ENCODE data around the gene CNTNAP2.

The CNTNAP2 gene

GRCh38 chr7:147022056-147022455 lies 905.5 kb downstream of the CNTNAP2 start:
- DNase-seq (ENCODE audit: low spot score): no peak

DNA sequence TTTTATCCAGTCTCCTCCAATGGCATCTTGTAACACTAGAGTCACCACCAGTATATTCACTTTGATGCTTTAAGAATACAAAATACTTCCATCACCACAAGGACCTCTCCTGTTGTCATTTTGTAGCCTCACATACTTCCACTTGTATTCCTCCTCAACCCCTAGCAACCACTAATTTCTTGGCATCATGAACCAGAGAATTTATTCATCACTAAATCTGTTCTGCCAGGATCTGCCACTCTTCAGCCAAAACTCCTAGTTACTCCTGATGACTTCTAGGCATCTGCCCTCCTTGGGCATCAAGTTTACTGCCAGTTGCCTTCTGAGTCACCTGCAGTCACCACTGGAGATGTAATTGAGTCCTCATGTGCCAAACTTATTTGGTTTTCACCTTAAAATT lies 906.8 kb downstream of the CNTNAP2 start:
- DNase-seq (ENCODE audit: low spot score): peak; percentile 9

DNA sequence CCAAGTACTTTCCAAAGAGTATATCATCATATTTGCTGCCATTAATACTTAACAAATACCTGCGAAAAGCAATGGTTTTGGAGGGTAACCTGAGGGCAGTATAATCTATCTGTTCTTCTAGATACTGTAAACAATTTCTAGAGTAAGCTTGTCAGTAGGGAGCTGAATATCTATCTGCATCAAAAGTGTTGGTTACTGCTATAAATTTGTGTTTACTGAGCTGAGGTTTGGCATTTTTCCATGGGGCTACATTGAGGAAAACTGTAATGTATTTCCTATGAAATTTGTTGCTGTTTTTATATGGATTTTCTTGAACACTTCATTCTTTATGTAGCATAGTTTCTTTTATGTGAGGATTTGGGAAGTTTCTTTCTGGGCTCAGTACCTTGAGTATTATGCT lies 913.4 kb downstream of the CNTNAP2 start:
- no peak for DNase-seq (ENCODE audit: low spot score)

GRCh38 chr7:147033641-147034040 lies 917.0 kb downstream of the CNTNAP2 start:
- DNase-seq (ENCODE audit: low spot score): no peak

- no peak for DNase-seq (ENCODE audit: low spot score)
Observed at GRCh38 chr7:147041438-147041837, 924.8 kb downstream of the CNTNAP2 start.

DNA sequence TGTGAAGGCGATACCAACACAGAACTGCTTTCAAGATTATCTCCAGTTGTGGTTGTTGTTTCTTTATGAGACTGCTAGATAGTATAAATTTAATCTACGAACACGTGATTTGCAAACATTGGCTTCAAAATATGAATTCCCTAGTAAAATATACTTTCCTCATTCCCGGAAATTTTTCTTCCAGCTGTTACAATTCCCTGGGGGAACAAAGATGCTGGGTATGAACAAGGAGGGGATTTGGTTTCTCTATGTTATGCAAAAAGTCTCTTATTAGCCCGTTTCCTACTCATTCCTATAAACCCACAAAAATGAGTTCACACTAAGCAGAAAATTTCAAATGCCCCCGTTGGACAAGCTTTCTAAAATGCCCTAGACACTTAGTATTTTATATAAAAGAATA lies 928.3 kb downstream of the CNTNAP2 start:
- no peak for DNase-seq (ENCODE audit: low spot score)

DNA sequence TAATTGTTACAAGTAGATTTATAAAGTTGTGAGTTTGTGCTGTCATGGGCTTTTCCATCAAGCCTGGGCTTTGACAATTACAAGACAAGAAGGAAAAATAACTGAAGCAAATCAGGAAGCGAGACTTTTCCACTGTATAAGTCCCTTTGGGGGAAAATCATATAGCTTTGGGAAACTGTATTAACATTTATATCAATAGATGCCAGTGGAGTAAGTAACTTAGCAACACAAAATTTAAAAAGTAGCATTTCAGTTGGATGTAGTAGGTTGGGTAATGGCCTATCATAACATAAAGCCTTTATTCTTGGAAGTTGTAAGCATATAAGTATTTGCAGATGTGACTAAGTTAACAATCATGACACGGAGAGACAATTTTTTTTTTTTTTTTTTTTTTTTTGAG lies 931.1 kb downstream of the CNTNAP2 start:
- DNase-seq (ENCODE audit: low spot score): no peak

DNA sequence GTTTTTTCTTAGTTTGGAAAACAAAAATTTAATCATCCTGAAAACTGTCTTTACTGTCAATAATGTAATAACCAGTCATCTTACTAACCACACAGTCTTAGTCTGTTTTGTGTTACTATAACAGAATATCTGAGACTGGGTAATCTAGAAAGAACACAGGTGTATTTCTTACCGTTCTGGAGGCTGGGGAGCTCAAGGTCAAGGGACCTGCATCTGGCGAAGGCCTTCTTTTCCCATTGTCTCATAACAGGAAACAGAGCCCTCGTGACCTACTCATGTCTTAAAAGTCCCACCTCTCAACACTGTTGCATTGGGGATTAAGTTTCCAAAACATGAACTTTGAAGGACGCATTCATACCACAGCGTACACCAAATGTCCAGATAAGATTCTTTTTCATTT lies 932.3 kb downstream of the CNTNAP2 start:
- no peak for DNase-seq (ENCODE audit: low spot score)

DNA sequence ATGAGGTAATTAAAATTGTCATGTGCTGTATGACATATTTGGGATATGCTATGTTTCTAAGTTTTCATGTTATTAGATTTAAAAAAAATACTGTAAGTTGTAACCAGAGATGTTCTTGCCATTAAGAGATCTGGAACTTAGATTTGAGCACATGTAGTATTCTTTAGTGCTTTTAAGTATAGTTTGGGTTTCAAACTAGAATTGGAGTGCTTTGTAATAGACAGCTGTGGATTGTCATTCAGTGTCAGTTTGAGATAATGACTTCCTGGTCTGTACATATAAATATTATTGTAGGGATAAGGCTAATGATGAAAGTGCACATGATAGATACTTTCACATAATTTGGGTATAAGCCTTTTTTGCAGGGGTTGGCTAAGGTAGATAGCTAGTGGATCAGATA lies 936.2 kb downstream of the CNTNAP2 start:
- no peak for DNase-seq (ENCODE audit: low spot score)

DNA sequence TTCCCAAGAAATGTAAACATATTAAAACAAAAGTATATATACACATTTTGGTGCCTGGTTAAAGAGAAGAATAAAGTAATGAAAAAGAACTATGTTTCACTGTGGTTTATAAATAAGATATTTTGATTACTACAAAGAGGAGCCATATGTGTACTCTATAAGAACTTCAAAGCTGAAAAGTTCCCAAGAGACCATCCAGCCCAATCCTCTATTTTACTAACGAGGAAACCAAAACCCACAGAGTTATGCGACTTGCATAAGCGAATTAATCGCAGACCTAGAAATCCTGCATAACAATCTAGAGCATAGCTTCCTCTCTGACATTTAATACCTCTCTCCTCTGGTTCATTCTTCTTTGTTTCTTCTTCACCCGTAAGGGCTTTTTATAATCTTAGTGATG lies 937.1 kb downstream of the CNTNAP2 start:
- DNase-seq (ENCODE audit: low spot score): no peak

- DNase-seq (ENCODE audit: low spot score): no peak
Observed at GRCh38 chr7:147060070-147060469, 943.5 kb downstream of the CNTNAP2 start.

DNA sequence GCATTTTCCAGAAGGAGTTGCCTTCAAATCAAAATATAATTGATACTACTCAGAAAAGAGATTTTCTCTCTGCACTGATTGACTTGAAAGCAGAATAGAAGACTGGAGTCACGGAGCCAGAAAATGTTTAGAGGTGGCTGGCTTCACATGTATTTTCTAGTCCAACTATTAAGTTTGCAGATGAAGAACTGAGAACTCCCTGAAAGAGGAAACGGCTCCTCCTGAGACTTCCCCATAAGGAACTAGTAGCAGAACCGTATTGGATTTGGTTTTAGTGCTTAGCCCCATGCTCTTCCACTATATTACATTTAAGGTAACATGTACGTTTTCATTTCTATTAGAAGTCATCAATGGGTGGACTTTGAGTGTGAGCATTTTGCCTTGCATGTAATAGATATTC lies 946.3 kb downstream of the CNTNAP2 start:
- peak; percentile 20 for DNase-seq (ENCODE audit: low spot score)

DNA sequence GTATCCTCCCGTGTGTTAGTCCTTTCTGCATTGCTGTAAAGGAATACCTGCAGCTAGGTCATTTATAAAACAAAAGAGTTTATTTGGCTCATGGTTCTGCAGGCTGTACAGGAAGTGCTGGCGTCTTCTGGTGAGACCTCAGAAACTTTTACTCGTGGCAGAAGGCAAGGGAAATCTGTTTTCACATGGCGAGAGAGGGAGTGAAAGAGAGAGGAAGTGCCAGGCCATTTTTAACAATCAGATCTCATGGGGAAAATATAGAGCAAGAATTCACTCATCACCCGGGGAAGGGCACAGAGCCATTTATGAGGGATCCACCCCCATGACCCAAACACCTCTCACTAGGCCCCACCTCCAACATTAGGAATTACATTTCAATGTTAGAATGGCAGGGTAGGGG lies 952.2 kb downstream of the CNTNAP2 start:
- no peak for DNase-seq (ENCODE audit: low spot score)

DNA sequence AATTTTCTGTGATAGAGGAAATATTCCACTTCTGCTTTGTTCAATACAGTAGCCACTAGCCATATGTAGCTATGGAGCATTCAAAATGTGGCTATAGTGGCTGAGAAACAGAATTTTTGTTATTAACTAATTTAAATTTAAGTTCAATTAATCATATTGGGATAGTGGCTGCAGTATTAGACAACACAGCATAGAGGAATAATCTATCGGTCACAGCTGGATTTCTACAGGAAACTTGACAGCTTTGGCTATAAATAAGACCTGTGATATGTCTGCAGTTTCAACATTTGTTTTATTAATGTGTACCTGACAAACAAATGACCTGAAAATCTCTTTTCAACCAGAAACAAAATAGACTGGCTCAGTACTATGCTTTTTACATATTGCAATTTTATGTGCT lies 953.2 kb downstream of the CNTNAP2 start:
- DNase-seq (ENCODE audit: low spot score): no peak

DNA sequence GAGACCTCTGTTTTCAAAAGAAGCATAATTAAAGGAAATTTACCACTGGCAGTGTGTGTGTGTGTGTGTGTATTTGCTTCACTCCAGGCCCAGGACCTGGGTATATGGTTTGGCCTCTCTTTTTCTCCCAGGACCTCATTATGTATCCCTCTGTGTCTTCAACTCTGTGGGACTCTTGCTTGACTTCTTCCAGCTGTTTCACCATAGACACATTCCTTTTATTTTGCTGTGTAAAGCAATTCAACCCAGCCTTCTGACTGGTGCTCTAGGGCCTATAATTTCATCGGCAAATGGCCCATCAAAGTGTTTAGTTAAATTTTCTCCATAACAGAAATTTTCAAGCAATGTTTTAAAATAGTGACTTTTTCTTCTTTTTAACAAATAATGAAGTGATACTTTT lies 954.3 kb downstream of the CNTNAP2 start:
- no peak for DNase-seq (ENCODE audit: low spot score)

DNA sequence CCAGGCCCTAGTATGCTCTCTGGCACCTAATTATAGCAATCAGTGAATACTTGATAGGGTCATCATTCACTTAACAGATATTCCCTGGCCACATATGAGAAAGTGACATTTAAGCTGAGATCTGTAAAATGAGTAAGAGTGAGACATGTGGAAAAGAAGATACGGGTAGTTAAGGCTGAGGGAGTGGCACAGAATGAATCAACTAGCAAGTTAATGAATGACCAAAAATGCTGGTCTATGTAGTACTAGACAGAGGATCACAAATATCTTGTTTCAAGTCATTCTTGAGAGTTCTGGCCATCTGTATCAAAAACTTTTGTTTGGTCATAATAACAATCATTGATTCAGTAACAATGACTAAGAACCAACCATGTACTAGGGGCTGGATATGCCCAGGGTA lies 954.9 kb downstream of the CNTNAP2 start:
- no peak for DNase-seq (ENCODE audit: low spot score)

DNA sequence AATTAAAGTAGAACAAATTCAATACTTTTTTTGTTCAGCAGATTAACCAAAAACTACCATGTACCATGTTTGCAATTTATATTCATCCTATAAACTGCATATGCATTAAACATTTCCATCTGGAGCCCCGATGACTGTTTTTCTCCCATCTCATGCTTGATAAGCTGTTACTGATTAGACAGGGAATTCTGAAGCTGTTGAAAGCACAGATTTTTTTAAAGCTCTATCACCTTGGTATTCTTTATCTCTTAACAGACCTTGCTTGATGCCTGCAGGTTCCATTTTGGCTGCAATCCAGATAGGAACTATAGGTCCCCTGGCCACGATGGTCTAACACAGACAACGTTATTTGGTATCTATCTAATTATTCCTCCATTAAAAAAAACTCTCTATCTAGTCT lies 961.7 kb downstream of the CNTNAP2 start:
- DNase-seq (ENCODE audit: low spot score): no peak

DNA sequence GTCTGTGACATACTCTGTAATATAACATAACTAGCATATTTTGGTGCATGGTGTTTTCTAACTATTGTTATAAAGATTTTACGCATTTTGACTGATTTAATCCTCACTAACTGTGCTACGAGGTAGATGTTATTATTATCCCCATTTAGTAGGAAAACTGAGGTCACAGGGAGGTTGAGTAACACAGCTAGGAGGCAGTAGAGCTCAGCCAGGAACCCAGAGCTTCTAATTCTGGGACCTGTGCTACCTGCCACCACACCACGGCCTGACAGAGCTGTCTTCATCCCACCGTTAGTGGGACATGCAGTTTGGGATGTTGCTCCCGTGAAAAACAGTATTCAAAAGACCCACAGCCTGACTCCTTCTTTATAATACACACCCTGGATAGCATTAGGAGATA lies 962.5 kb downstream of the CNTNAP2 start:
- no peak for DNase-seq (ENCODE audit: low spot score)

- DNase-seq (ENCODE audit: low spot score): no peak
Observed at GRCh38 chr7:147079921-147080420, 963.4 kb downstream of the CNTNAP2 start.

- no peak for DNase-seq (ENCODE audit: low spot score)
Observed at GRCh38 chr7:147081117-147081516, 964.5 kb downstream of the CNTNAP2 start.

GRCh38 chr7:147089051-147089461 lies 972.5 kb downstream of the CNTNAP2 start:
- DNase-seq (ENCODE audit: low spot score): no peak

GRCh38 chr7:147089608-147090007 lies 973.0 kb downstream of the CNTNAP2 start:
- DNase-seq (ENCODE audit: low spot score): no peak

- no peak for DNase-seq (ENCODE audit: low spot score)
Observed at GRCh38 chr7:147096629-147097028, 980.0 kb downstream of the CNTNAP2 start.

- no peak for DNase-seq (ENCODE audit: low spot score)
Observed at GRCh38 chr7:147103224-147103623, 986.6 kb downstream of the CNTNAP2 start.

DNA sequence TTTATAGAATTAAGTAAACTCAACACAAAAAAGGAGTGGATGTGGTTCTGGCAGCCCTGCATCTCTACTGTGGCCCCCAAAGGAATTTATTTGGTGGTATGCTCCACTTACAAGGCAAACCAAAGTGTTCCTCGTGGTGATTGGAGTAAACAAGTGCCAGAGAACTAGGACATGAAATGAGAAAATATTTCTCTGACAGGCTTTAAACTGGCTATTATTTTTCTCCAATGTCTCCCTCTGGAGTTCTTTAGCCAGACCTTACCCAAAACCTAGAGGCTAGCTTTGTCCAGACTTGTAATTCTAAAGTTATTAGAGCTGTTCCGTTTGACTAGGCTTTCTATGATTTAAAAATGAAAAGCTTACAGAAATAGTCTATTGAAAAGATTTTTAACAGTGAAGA lies 990.1 kb downstream of the CNTNAP2 start:
- no peak for DNase-seq (ENCODE audit: low spot score)
